Urinary bladder (tissue), 2 donors: Measurements from ENCODE around the gene GREM1. TPM values are rescaled to one million over a fixed set of nuclear protein-coding genes. Genes with fewer than 3 reads are reported as not detected.

Experiments
- polyA plus RNA-seq: library from polyadenylated mRNA; stranded (reverse); fragments of 200-250 nt; gene quantifications from one replicate; pipeline ENCODE4 v1.2.3, GENCODE V29; 2013
- total RNA-seq: library from RNA; depleted of rRNA; stranded (reverse); fragments of >200 nt; gene quantifications from one replicate; pipeline ENCODE4 v1.2.3, GENCODE V29; 2014
- donor health status: healthy.

The GREM1 gene
- total and polyA plus RNA-seq, 2 donors = 1.2 to 8.7 TPM

Other genes starting within 250 kb of the GREM1 start
- 22.3 TPM for gene GOLGA8N, start 124.5 kb upstream of the GREM1 start, total RNA-seq
- 5.5 TPM for gene GOLGA8N, start 124.5 kb upstream of the GREM1 start, polyA plus RNA-seq
- 41.8 TPM for gene ARHGAP11A, start 102.5 kb upstream of the GREM1 start, total RNA-seq
- 1.5 TPM for gene ARHGAP11A, start 102.5 kb upstream of the GREM1 start, polyA plus RNA-seq
- gene SCG5, start 76.3 kb upstream of the GREM1 start, total RNA-seq = 14.9 TPM
- 2.4 TPM for gene SCG5, start 76.3 kb upstream of the GREM1 start, polyA plus RNA-seq